Astrocyte (in vitro differentiated cells and primary cell): ENCODE data around the gene PTPRD. TPM values are rescaled to one million over a fixed set of nuclear protein-coding genes. Genes with fewer than 3 reads are reported as not detected.

Source experiments
- DNase-seq: peaks from one replicate; pipeline ENCODE4 v3.0.0-alpha.2; 2010; ENCODE audit warnings: low read depth
- FAIRE-seq: peaks from 2 replicates; lab custom pipeline; 2011; peaks lifted over from hg19 to GRCh38; lab: Jason Lieb, UNC
- H2AFZ ChIP-seq: 2 replicates; pipeline ENCODE4 v1.6.0; 2012; ENCODE audit warnings: low read depth, low read length, inconsistent platforms
- H3K27ac ChIP-seq: 2 replicates; pipeline ENCODE4 v1.5.1; 2011; ENCODE audit warnings: low read depth, low read length, inconsistent platforms
- H3K27me3 ChIP-seq: 2 replicates; pipeline ENCODE4 v1.6.0; 2011; ENCODE audit warnings: low read length, inconsistent platforms; ENCODE audit not compliant: insufficient read depth
- H3K36me3 ChIP-seq: 2 replicates; pipeline ENCODE4 v1.5.1; 2011; ENCODE audit warnings: low read length, inconsistent platforms; ENCODE audit not compliant: insufficient read depth
- H3K4me1 ChIP-seq: 2 replicates; pipeline ENCODE4 v1.5.1; 2011; ENCODE audit warnings: low read length, inconsistent platforms; ENCODE audit not compliant: insufficient read depth
- H3K4me2 ChIP-seq: 2 replicates; pipeline ENCODE4 v1.6.0; 2012; ENCODE audit warnings: low read length, inconsistent platforms
- H3K4me3 ChIP-seq: 2 replicates; pipeline ENCODE4 v1.5.1; 2011; ENCODE audit warnings: low read depth, mild to moderate bottlenecking, low read length, inconsistent platforms; ENCODE audit not compliant: insufficient read depth
- H3K79me2 ChIP-seq: 2 replicates; pipeline ENCODE4 v1.6.0; 2012; ENCODE audit warnings: mild to moderate bottlenecking, low read length, inconsistent platforms; ENCODE audit not compliant: insufficient read depth
- H3K9ac ChIP-seq: 2 replicates; pipeline ENCODE4 v1.6.0; 2012; ENCODE audit warnings: mild to moderate bottlenecking, low read length, inconsistent platforms
- H3K9me3 ChIP-seq: 2 replicates; pipeline ENCODE4 v1.5.1; 2012; ENCODE audit warnings: low read depth, mild to moderate bottlenecking, low read length, inconsistent platforms; ENCODE audit not compliant: insufficient read depth
- H4K20me1 ChIP-seq: 2 replicates; pipeline ENCODE4 v1.6.0; 2012; ENCODE audit warnings: low read length, inconsistent platforms; ENCODE audit not compliant: insufficient read depth
- H3K27ac Mint-ChIP-seq: one replicate; pipeline ENCODE4 v1.8.0; 2021; ENCODE audit warnings: mild to moderate bottlenecking, mixed read lengths; ENCODE audit not compliant: unreplicated experiment
- H3K27me3 Mint-ChIP-seq: one replicate; pipeline ENCODE4 v1.8.0; 2021; ENCODE audit warnings: low read depth, mixed read lengths; ENCODE audit not compliant: unreplicated experiment
- H3K36me3 Mint-ChIP-seq: one replicate; pipeline ENCODE4 v1.8.0; 2021; ENCODE audit warnings: low read depth, mixed read lengths; ENCODE audit not compliant: unreplicated experiment
- H3K4me1 Mint-ChIP-seq: one replicate; pipeline ENCODE4 v1.8.0; 2021; ENCODE audit warnings: low read depth, mixed read lengths; ENCODE audit not compliant: unreplicated experiment
- H3K4me3 Mint-ChIP-seq: one replicate; pipeline ENCODE4 v1.8.0; 2021; ENCODE audit warnings: mild to moderate bottlenecking, moderate library complexity, mixed read lengths; ENCODE audit not compliant: unreplicated experiment
- H3K9me3 Mint-ChIP-seq: one replicate; pipeline ENCODE4 v1.8.0; 2021; ENCODE audit warnings: mild to moderate bottlenecking, mixed read lengths; ENCODE audit not compliant: unreplicated experiment
- EZH2 ChIP-seq: IDR thresholded peaks from 2 replicates; pipeline ENCODE4 v1.6.1; 2012; ENCODE audit warnings: mild to moderate bottlenecking, low read length, inconsistent platforms; ENCODE audit not compliant: insufficient read depth
- total RNA-seq: library from RNA; stranded (reverse); gene quantifications from 2 replicates; pipeline ENCODE4 v1.2.1, GENCODE V29; 2021
- TF ChIP-seq, protein P1 (sequence below): IDR thresholded peaks from 2 replicates; pipeline ENCODE4 v1.5.1; 2011; ENCODE audit warnings: low read depth, mild to moderate bottlenecking, inconsistent platforms, low read length, moderate library complexity; ENCODE audit not compliant: insufficient read depth

PTPRD gene
- total RNA-seq, 1 donor from 2014 or later = 88.1 TPM

GRCh38 chr9:9229269-9229668, 1383.5 kb downstream of the PTPRD start:
- no peak overlapping the region for H2AFZ ChIP-seq
- no peaks in the 10 kb centered on the region for H3K36me3 Mint-ChIP-seq
- H3K9me3 ChIP-seq = no peaks in the 10 kb centered on the region
- no peak overlapping the region for H3K27ac ChIP-seq
- no peaks in the 10 kb centered on the region for H4K20me1 ChIP-seq
- H3K27ac Mint-ChIP-seq = no peak overlapping the region
- no peak overlapping the region for H3K4me3 ChIP-seq
- no peak overlapping the region for H3K4me3 Mint-ChIP-seq
- no peaks in the 10 kb centered on the region for H3K4me1 ChIP-seq
- H3K79me2 ChIP-seq = no peaks in the 10 kb centered on the region
- no peak overlapping the region for H3K9ac ChIP-seq
- DNase-seq (no peak), FAIRE-seq (no peak)
- no peaks in the 10 kb centered on the region for H3K27me3 ChIP-seq
- no peak overlapping the region for H3K4me2 ChIP-seq
- H3K9me3 Mint-ChIP-seq = peaks cover 5% of the 10 kb centered on the region
- H3K36me3 ChIP-seq = no peaks in the 10 kb centered on the region
- no peaks in the 10 kb centered on the region for H3K4me1 Mint-ChIP-seq
- TF ChIP-seq EZH2 = no peak
- TF ChIP-seq, protein P1, sequence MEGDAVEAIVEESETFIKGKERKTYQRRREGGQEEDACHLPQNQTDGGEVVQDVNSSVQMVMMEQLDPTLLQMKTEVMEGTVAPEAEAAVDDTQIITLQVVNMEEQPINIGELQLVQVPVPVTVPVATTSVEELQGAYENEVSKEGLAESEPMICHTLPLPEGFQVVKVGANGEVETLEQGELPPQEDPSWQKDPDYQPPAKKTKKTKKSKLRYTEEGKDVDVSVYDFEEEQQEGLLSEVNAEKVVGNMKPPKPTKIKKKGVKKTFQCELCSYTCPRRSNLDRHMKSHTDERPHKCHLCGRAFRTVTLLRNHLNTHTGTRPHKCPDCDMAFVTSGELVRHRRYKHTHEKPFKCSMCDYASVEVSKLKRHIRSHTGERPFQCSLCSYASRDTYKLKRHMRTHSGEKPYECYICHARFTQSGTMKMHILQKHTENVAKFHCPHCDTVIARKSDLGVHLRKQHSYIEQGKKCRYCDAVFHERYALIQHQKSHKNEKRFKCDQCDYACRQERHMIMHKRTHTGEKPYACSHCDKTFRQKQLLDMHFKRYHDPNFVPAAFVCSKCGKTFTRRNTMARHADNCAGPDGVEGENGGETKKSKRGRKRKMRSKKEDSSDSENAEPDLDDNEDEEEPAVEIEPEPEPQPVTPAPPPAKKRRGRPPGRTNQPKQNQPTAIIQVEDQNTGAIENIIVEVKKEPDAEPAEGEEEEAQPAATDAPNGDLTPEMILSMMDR = no peak
- H3K27me3 Mint-ChIP-seq = no peaks in the 10 kb centered on the region

GRCh38 chr9:9223175-9223574, 1389.6 kb downstream of the PTPRD start:
- Histone ChIP-seq H3K27ac (no peak overlapping the region), H3K4me2 (no peak overlapping the region), H3K9ac (no peak overlapping the region), H3K9me3 (no peaks in the 10 kb centered on the region), H3K36me3 (no peaks in the 10 kb centered on the region), H3K4me3 (no peak overlapping the region), H4K20me1 (no peaks in the 10 kb centered on the region), H3K79me2 (no peaks in the 10 kb centered on the region), H2AFZ (no peak overlapping the region), H3K27me3 (no peaks in the 10 kb centered on the region), H3K4me1 (no peaks in the 10 kb centered on the region)
- FAIRE-seq (no peak), DNase-seq (no peak)
- Mint-ChIP-seq H3K36me3 (no peaks in the 10 kb centered on the region), H3K27ac (no peak overlapping the region), H3K4me3 (no peak overlapping the region), H3K9me3 (no peaks in the 10 kb centered on the region), H3K27me3 (no peaks in the 10 kb centered on the region), H3K4me1 (no peaks in the 10 kb centered on the region)
- no peak for TF ChIP-seq EZH2
- TF ChIP-seq, protein P1 = no peak

DNA sequence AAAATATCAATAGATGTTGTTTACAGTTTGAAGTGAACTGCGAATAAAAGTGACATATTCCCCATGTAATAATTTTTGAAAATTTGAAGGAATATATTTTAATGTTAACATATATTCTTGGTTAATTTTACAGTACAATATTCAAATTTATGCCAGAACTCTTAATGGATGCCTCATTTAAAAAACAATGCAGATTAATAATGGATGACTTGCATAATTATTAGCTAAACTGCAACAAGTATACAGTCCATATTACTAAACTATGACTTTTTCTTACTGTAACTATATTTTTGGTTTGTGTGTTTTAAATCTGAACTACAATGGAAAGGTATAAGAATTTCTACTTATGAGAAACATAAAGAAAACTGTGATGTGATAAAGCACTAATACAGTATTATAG, 1390.1 kb downstream of the PTPRD start:
- H3K4me1 ChIP-seq = no peaks in the 10 kb centered on the region
- FAIRE-seq = no peak

More for the DNA sequence above, 1390.1 kb downstream of the PTPRD start:
- H3K4me3 Mint-ChIP-seq = no peak overlapping the region
- no peak overlapping the region for H2AFZ ChIP-seq
- H3K27me3 Mint-ChIP-seq = no peaks in the 10 kb centered on the region
- no peaks in the 10 kb centered on the region for H4K20me1 ChIP-seq
- no peaks in the 10 kb centered on the region for H3K9me3 ChIP-seq
- H3K36me3 ChIP-seq = no peaks in the 10 kb centered on the region
- no peak overlapping the region for H3K27ac ChIP-seq
- H3K4me1 Mint-ChIP-seq = no peaks in the 10 kb centered on the region
- H3K27ac Mint-ChIP-seq = no peak overlapping the region
- H3K9me3 Mint-ChIP-seq = no peaks in the 10 kb centered on the region
- H3K9ac ChIP-seq = no peak overlapping the region
- no peak overlapping the region for H3K4me3 ChIP-seq
- no peaks in the 10 kb centered on the region for H3K36me3 Mint-ChIP-seq
- TF ChIP-seq, protein P1 = no peak
- no peaks in the 10 kb centered on the region for H3K79me2 ChIP-seq
- no peak for DNase-seq
- no peaks in the 10 kb centered on the region for H3K27me3 ChIP-seq
- no peak overlapping the region for H3K4me2 ChIP-seq
